HG02938 (cell line): ENCODE results near the gene ASB4.
"Not testable (repeated sequence)": the region's sequence is repeated elsewhere in the genome, so short reads cannot be mapped to it uniquely, and the experiment has no call there.

Experiments
- ATAC-seq: cut with Tn5 transposase; IDR thresholded peaks from one replicate; pipeline ENCODE4 v1.9.1; 2021; ENCODE audit warnings: mild to moderate bottlenecking, moderate library complexity; ENCODE audit not compliant: unreplicated experiment

ASB4 gene

GRCh38 chr7:95485391-95486123 lies at the start of gene ASB4:
Gene ASB4, plus strand, starts transcription at chr7:95485943. Its CDS starts 29 bp downstream, at chr7:95485972.
- ATAC-seq = no peak

GRCh38 chr7:95436407-95436806 lies 49.3 kb upstream of the ASB4 start:
- no peak for ATAC-seq

GRCh38 chr7:95440394-95441038 lies 45.2 kb upstream of the ASB4 start:
- no peak for ATAC-seq

- ATAC-seq = no peak
Measured at GRCh38 chr7:95441042-95441823, 44.5 kb upstream of the ASB4 start.

- ATAC-seq = no peak
Measured at GRCh38 chr7:95444796-95445195, 40.9 kb upstream of the ASB4 start.

- no peak for ATAC-seq
Measured at GRCh38 chr7:95446618-95447017, 39.1 kb upstream of the ASB4 start.

GRCh38 chr7:95454438-95455045 lies 31.2 kb upstream of the ASB4 start:
- ATAC-seq = peak; percentile 62

GRCh38 chr7:95457947-95458346 lies 27.8 kb upstream of the ASB4 start:
- ATAC-seq = no peak

- not testable (repeated sequence) for ATAC-seq
Measured at GRCh38 chr7:95460653-95461052, 25.1 kb upstream of the ASB4 start.

GRCh38 chr7:95467912-95468607 lies 17.7 kb upstream of the ASB4 start:
- no peak for ATAC-seq

- ATAC-seq = no peak
Measured at GRCh38 chr7:95469187-95469586, 16.6 kb upstream of the ASB4 start.

- ATAC-seq = no peak
Measured at GRCh38 chr7:95469848-95470247, 15.9 kb upstream of the ASB4 start.

GRCh38 chr7:95470452-95470851 lies 15.3 kb upstream of the ASB4 start:
- ATAC-seq = peak; percentile 99

GRCh38 chr7:95471071-95471470 lies 14.7 kb upstream of the ASB4 start:
- ATAC-seq = no peak

GRCh38 chr7:95472581-95473161 lies 13.1 kb upstream of the ASB4 start:
- no peak for ATAC-seq

- ATAC-seq = no peak
Measured at GRCh38 chr7:95473276-95473985, 12.3 kb upstream of the ASB4 start.

GRCh38 chr7:95476072-95476847 lies 9.5 kb upstream of the ASB4 start:
- no peak for ATAC-seq

GRCh38 chr7:95476904-95477594 lies 8.7 kb upstream of the ASB4 start:
- ATAC-seq = peak; percentile 56
